H9 (cell line): ENCODE data around the gene DICER1. TPM values are rescaled to one million over a fixed set of nuclear protein-coding genes. Genes with fewer than 3 reads are reported as not detected.

Experiments used
- DNase-seq: peaks from one replicate; pipeline ENCODE4 v3.0.0-alpha.2; 2017
- H2AFZ ChIP-seq: one replicate; pipeline ENCODE4 v1.6.1; 2013; ENCODE audit warnings: mild to moderate bottlenecking, low read length, control low read depth, moderate library complexity
- H2AK5ac ChIP-seq: 2 replicates; pipeline ENCODE4 v1.6.1; 2013; ENCODE audit warnings: low read length, control low read depth, mixed read lengths; ENCODE audit not compliant: insufficient read length
- H2BK120ac ChIP-seq: one replicate; pipeline ENCODE4 v1.6.1; 2013; ENCODE audit warnings: low read depth, mild to moderate bottlenecking, low read length, control low read depth, inconsistent platforms; ENCODE audit not compliant: poor library complexity, severe bottlenecking
- H2BK12ac ChIP-seq: 2 replicates; pipeline ENCODE4 v1.6.1; 2013; ENCODE audit warnings: low read length, control low read depth, mixed read lengths, low read depth; ENCODE audit not compliant: insufficient read length
- H2BK15ac ChIP-seq: 2 replicates; pipeline ENCODE4 v1.6.1; 2013; ENCODE audit warnings: low read depth, low read length, control low read depth
- H2BK20ac ChIP-seq: one replicate; pipeline ENCODE4 v1.6.1; 2013; ENCODE audit warnings: low read depth, mild to moderate bottlenecking, low read length, control low read depth, inconsistent platforms; ENCODE audit not compliant: poor library complexity, severe bottlenecking
- H2BK5ac ChIP-seq: 2 replicates; pipeline ENCODE4 v1.6.1; 2013; ENCODE audit warnings: low read length, control low read depth, mixed read lengths; ENCODE audit not compliant: insufficient read length
- H3K14ac ChIP-seq: 2 replicates; pipeline ENCODE4 v1.6.1; 2013; ENCODE audit warnings: low read length, control low read depth; ENCODE audit not compliant: insufficient read depth
- H3K18ac ChIP-seq: 2 replicates; pipeline ENCODE4 v1.6.1; 2013; ENCODE audit warnings: low read depth, mild to moderate bottlenecking, mixed read lengths, low read length, control low read depth; ENCODE audit not compliant: insufficient read length
- H3K23ac ChIP-seq: 2 replicates; pipeline ENCODE4 v1.6.1; 2013; ENCODE audit warnings: low read length, control low read depth, mixed read lengths, low read depth; ENCODE audit not compliant: insufficient read length
- H3K23me2 ChIP-seq: 2 replicates; pipeline ENCODE4 v1.6.1; 2013; ENCODE audit warnings: low read depth, mild to moderate bottlenecking, mixed read lengths, low read length, control low read depth; ENCODE audit not compliant: insufficient read length, poor library complexity, severe bottlenecking
- H3K27ac ChIP-seq: 2 replicates; pipeline ENCODE4 v1.5.1; 2013; ENCODE audit warnings: low read length, control low read depth, mixed read lengths, low read depth; ENCODE audit not compliant: insufficient read length
- H3K27me3 ChIP-seq: 2 replicates; pipeline ENCODE4 v1.6.1; 2013; ENCODE audit warnings: low read length, control low read depth, inconsistent platforms; ENCODE audit not compliant: insufficient read depth
- H3K4ac ChIP-seq: 2 replicates; pipeline ENCODE4 v1.6.1; 2013; ENCODE audit warnings: low read depth, mild to moderate bottlenecking, control low read depth, inconsistent platforms, low read length, moderate library complexity
- H3K4me1 ChIP-seq: 2 replicates; pipeline ENCODE4 v1.6.1; 2013; ENCODE audit warnings: low read length, control low read depth, inconsistent platforms; ENCODE audit not compliant: insufficient read depth
- H3K4me2 ChIP-seq: 2 replicates; pipeline ENCODE4 v1.6.1; 2013; ENCODE audit warnings: low read length, control low read depth, mixed read lengths; ENCODE audit not compliant: insufficient read length, insufficient read depth
- H3K56ac ChIP-seq: 2 replicates; pipeline ENCODE4 v1.6.1; 2013; ENCODE audit warnings: low read depth, mild to moderate bottlenecking, mixed read lengths, low read length, control low read depth; ENCODE audit not compliant: insufficient read length
- H3K79me1 ChIP-seq: 2 replicates; pipeline ENCODE4 v1.6.1; 2013; ENCODE audit warnings: low read depth, mild to moderate bottlenecking, moderate library complexity, low read length, control low read depth, inconsistent platforms; ENCODE audit not compliant: insufficient read depth, poor library complexity, severe bottlenecking
- H3K79me2 ChIP-seq: 2 replicates; pipeline ENCODE4 v1.6.1; 2013; ENCODE audit warnings: low read length, control low read depth, inconsistent platforms; ENCODE audit not compliant: insufficient read depth
- H3K9ac ChIP-seq: 2 replicates; pipeline ENCODE4 v1.6.1; 2013; ENCODE audit warnings: low read length, control low read depth, mixed read lengths; ENCODE audit not compliant: insufficient read length; ENCODE audit errors: extremely low read depth
- H3K9me3 ChIP-seq: one replicate; pipeline ENCODE4 v1.6.1; 2013; ENCODE audit warnings: low read depth, low read length, inconsistent platforms; ENCODE audit not compliant: control insufficient read depth
- H3T11ph ChIP-seq: one replicate; pipeline ENCODE4 v1.6.1; 2013; ENCODE audit warnings: mild to moderate bottlenecking, low read length, control low read depth, inconsistent platforms
- H4K20me1 ChIP-seq: one replicate; pipeline ENCODE4 v1.6.1; 2013; ENCODE audit not compliant: control insufficient read depth, insufficient read length, insufficient read depth
- H4K5ac ChIP-seq: 2 replicates; pipeline ENCODE4 v1.6.1; 2013; ENCODE audit warnings: low read depth, mild to moderate bottlenecking, mixed read lengths, low read length, control low read depth; ENCODE audit not compliant: insufficient read length
- H4K8ac ChIP-seq: replicated peaks from 2 replicates; pipeline ENCODE4 v1.6.1; 2013; ENCODE audit warnings: low read length, control low read depth, mixed read lengths, low read depth; ENCODE audit not compliant: insufficient read length
- H4K91ac ChIP-seq: 2 replicates; pipeline ENCODE4 v1.6.1; 2013; ENCODE audit warnings: low read depth, mild to moderate bottlenecking, moderate library complexity, mixed read lengths, low read length, control low read depth; ENCODE audit not compliant: insufficient read length
- H3K27ac Mint-ChIP-seq, 3 experiments: 2 replicates in 2 of 3; 3 replicates in 1 of 3; pipeline ENCODE4 v1.8.0; 2020 to 2021; ENCODE audit warnings: mixed read lengths in 3 of 3, mild to moderate bottlenecking in 1 of 3, moderate library complexity in 1 of 3
- H3K27me3 Mint-ChIP-seq: 2 replicates; pipeline ENCODE4 v1.8.0; 2021; ENCODE audit warnings: low read depth, mild to moderate bottlenecking, moderate library complexity, mixed read lengths
- H3K36me3 Mint-ChIP-seq, 3 experiments: 2 replicates in 2 of 3; 3 replicates in 1 of 3; pipeline ENCODE4 v1.8.0; 2020 to 2021; ENCODE audit warnings: low read depth in 3 of 3, mixed read lengths in 3 of 3; ENCODE audit not compliant: insufficient read depth in 1 of 3
- H3K4me1 Mint-ChIP-seq, 2 experiments: 2 replicates each; pipeline ENCODE4 v1.8.0; 2020; ENCODE audit warnings: mixed read lengths in 2 of 2
- H3K4me3 Mint-ChIP-seq, 2 experiments: 2 replicates in 1 of 2; 3 replicates in 1 of 2; pipeline ENCODE4 v1.8.0; 2020 to 2021; ENCODE audit warnings: mild to moderate bottlenecking in 2 of 2, mixed read lengths in 2 of 2, moderate library complexity in 1 of 2
- H3K9me3 Mint-ChIP-seq, 2 experiments: 2 replicates in 1 of 2; 3 replicates in 1 of 2; pipeline ENCODE4 v1.8.0; 2020; ENCODE audit warnings: mild to moderate bottlenecking in 2 of 2, mixed read lengths in 2 of 2, moderate library complexity in 1 of 2
- CTCF ChIP-seq: fragments of 200-600 bp; sonication (generic); conservative IDR thresholded peaks from 3 replicates; pipeline ENCODE4 v1.8.0; 2021; ENCODE audit warnings: antibody characterized with exemption, mild to moderate bottlenecking
- WGBS: extraction: QIAGEN DNeasy Blood & Tissue Kit; methylation state at CpG from one replicate; pipeline ENCODE4 v1.1.7; 2013; ENCODE audit warnings: missing lambda C conversion rate, low lambda C conversion rate, mixed read lengths; ENCODE audit not compliant: insufficient read length; ENCODE audit errors: extremely low coverage; 5-methylcytosine and 5-hydroxymethylcytosine counted together
- total RNA-seq: library from RNA; stranded (reverse); gene quantifications from 2 replicates; pipeline ENCODE4 v1.2.1, GENCODE V29; 2021

The DICER1 gene
- total RNA-seq, 1 experiment from 2014 or later, result 57.0 TPM

- DNase-seq, result no peak
- Histone ChIP-seq H3K23ac (no peak overlapping the region), H4K5ac (no peak overlapping the region), H4K20me1 (no peaks in the 10 kb centered on the region), H2AFZ (no peak overlapping the region), H3K56ac (no peak overlapping the region), H3T11ph (no peak overlapping the region), H2BK15ac (no peak overlapping the region), H4K8ac (no peak overlapping the region), H3K23me2 (no peaks in the 10 kb centered on the region), H2AK5ac (no peak overlapping the region), H3K18ac (no peak overlapping the region), H2BK5ac (no peak overlapping the region), H2BK120ac (no peak overlapping the region), H3K14ac (no peak overlapping the region), H4K91ac (no peak overlapping the region), H3K4me1 (0 out of 2 replicates have a peak, but pooled peaks cover 2% of the 10 kb centered on the region), H3K4me2 (no peak overlapping the region), H2BK20ac (no peak overlapping the region), H3K79me1 (no peaks in the 10 kb centered on the region), H3K27ac (no peak overlapping the region), H3K27me3 (no peaks in the 10 kb centered on the region), H3K9me3 (no peaks in the 10 kb centered on the region), H2BK12ac (no peak overlapping the region), H3K79me2 (no peaks in the 10 kb centered on the region), H3K4ac (no peak overlapping the region), H3K9ac (no peak overlapping the region)
- H3K36me3 Mint-ChIP-seq, result peaks cover 4 to 17% (median 5%) of the 10 kb centered on the region in 3 experiments; a peak in 5 of 7 replicates
- TF ChIP-seq CTCF, result no peak
- peaks cover 10 to 17% of the 10 kb centered on the region in 2 experiments; a peak in 4 of 5 replicates for H3K9me3 Mint-ChIP-seq
- no peak overlapping the region for H3K4me3 Mint-ChIP-seq
- no peak overlapping the region for H3K27ac Mint-ChIP-seq
- H3K4me1 Mint-ChIP-seq, result peaks cover 2 to 15% of the 10 kb centered on the region in 2 experiments
- peaks cover 4% of the 10 kb centered on the region for H3K27me3 Mint-ChIP-seq
- no CpG with 5 or more reads among the region's 7 CpGs for WGBS
Observed at GRCh38 chr14:95190857-95191256, 33.5 kb upstream of the DICER1 start.
